NCI-H510A treated with DMSO at 0.1 percent for 48 hours (cell line): ENCODE measurements around the gene SYT11.
A peak's percentile ranks its signal among the peaks of the same experiment; 100 is the strongest.
"Not testable (repeated sequence)": the region's sequence is repeated elsewhere in the genome, so short reads cannot be mapped to it uniquely, and the experiment has no call there.

ENCODE experiments used
- DNase-seq: peaks from one replicate; lab custom pipeline; 2025; lab: John Stamatoyannopoulos, UW

The SYT11 gene

GRCh38 chr1:155899683-155900082 is 40.3 kb downstream of the SYT11 start:
- no peak for DNase-seq

DNA sequence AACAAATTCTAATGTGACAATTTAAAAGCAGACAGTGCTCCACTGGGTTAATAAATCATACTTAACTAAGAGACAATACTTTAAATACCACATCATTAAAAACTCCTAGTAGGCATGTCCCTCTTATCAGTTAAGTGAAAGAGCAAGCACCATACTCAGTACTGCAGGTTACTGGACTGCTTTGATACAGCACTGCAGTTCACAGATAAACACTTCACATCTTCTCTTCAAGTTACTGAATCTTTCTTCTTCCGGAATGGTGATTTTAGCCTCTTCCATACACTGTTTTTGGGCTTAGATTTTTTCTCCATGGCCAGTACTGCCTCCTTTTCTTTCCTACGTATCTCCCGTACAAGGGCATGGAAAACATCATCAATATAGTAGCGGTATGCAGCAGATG is 40.8 kb downstream of the SYT11 start:
- DNase-seq = no peak

DNA sequence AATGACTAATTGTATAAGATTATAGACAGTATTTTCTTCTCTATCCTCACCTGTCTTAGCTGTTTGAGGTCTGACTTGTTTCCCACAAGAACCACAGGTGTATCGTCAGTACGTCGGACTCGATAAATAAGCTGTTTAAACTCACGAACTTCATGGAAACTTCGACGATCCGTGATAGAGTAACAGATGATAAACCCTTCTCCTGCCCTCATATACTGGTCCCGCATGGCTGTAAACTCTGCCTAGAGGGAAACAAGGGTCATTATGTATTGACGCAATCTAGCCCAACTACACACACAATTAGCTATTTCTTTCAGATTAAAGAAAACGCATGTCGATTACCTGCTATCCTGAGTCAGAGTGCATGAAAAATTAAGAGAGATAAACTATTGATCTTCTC is 44.9 kb downstream of the SYT11 start:
- DNase-seq = no peak

GRCh38 chr1:155909894-155910293 is 50.5 kb downstream of the SYT11 start:
- no peak for DNase-seq

GRCh38 chr1:155910621-155911121 is 51.3 kb downstream of the SYT11 start:
- DNase-seq = peak; percentile 52

DNA sequence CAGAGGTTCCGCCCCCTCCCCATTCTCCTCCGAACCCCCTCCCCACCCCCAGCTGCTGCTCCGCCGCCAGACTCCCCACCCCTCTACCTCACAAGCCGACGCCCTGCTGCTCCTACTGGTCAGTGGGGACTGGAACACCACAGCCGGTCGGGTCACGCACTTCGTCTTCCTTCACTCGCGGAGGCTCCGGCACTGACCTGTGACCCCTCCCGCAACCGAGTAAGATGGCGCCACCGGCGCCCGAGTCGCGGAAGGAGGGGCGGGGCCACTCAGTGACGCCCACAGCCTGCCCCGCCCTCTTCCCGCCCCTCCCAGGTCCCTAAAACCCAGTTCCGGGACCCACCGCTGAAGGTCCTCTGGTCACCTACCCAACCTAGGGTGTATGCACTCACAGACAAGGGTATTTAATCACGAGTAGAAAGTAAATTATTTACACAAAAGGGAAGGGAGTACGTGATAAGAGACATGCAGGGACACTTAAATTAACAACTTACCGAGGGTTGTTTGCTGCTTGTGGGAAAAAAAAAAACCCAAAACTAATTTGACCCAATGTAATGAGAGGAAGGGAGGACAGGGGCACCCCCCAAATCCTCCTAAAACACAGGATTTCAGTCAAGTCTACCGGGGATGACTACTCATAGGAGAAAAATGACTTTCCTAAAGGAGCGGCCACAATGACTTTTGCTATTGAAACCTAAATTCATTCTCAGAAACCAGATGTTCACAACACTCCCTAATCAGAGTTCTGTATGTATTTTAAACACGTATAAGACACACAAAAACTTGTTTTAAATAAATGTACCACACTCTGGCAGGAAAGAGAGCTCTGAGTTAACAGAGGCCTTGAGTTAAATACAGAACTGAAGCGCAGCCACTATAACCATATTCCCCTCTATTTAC is 52.0 kb downstream of the SYT11 start, which contains the start of gene RIT1:
Gene RIT1 (minus strand): TSS at position 194 of the 900 bp plus-strand sequence. CDS start 588 bp downstream, outside the sequence.
- peak; percentile 63 for DNase-seq

- DNase-seq = no peak
Measured at GRCh38 chr1:155912056-155912536, 52.7 kb downstream of the SYT11 start.

DNA sequence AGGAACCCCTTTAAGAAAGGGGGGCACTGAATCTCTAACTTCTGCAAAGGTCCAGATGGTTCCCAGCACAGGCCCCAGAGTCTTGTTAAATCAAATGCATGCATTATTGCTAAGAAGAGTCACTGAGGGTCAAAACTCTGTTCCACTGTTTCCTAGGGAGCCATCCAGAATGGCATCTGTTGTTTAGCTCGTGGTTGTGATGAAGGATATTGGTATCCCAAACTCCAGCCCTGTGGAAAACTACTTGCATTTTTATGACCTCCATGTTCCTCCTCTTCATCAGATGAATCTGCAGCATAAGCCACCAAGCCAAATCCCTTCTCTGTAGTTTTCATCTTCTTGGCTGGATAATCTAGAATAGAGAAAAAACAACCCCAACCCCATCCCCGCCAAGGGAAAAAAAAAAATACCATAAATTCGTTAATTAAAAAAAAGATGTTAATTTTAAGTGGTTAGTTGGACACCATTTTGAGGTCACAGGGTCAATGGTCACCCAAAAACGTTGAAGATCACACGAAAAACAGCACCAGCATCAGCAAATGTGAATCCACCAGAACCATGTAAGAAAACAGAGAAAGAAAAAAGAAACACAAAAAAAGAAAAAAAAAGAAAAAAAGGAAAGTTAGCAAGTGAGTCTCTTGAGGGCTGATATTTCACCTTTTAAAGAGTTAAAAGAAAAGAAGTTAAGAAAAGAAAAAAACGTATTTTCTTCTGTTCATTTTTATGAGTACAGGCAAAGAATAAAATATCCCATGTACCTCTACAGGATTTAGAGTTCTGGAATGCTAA is 54.8 kb downstream of the SYT11 start:
- no peak for DNase-seq

DNA sequence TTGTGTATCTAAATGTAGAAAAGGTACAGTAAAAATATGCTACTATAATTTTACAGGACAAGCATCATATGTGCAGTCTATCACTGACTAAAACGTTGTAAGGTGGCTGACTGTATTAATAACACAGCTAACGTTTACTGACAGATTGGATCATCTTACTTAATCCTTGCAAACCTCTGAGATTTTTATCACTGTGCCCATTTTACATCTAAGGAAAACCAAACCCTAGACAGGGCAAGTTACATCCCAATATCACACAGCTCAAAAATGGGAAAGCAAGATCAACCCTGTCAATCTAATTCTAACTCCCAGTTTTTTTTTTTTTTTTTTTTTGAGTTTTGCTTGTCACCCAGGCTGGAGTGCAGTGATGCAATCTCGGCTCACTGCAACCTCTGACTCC is 59.3 kb downstream of the SYT11 start:
- no peak for DNase-seq

GRCh38 chr1:155919801-155920200 is 60.4 kb downstream of the SYT11 start:
- no peak for DNase-seq

DNA sequence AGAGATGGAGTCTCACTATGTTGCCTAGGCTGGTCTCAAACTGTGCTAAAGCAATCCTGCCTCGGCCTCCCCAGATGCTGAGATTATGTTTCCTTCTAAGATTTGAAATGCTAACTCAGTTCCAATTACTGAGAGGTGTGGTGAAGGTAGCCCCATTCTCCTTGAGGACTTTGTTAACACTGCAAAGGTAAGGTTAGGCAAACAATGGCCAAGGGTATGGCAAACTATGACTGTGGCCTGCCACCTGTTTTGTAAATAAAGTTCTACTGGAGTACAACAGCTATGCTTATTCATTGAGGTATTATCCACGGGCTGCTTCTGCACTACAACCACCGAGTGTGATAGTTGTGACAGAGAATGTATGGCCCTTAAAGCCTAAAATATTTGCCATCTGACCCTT is 61.4 kb downstream of the SYT11 start:
- DNase-seq = no peak

DNA sequence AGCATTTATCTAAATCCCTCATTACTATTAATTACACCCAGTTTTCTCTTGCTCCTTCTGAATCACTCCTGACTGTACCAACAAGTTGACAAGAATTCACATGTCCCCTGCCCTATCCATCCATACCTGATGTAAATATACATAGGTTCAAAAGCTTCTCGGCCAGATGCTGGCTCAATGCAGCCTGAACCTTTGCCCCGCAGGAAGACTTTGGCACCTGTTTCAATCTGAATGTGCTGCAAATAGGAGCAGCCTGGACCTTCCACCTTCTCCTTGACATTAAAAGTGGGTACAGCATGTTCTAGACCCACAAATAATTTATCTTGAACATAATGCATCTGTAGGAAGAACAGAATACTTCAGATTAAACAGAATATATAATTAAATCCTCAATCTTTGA is 66.1 kb downstream of the SYT11 start:
- DNase-seq = no peak

DNA sequence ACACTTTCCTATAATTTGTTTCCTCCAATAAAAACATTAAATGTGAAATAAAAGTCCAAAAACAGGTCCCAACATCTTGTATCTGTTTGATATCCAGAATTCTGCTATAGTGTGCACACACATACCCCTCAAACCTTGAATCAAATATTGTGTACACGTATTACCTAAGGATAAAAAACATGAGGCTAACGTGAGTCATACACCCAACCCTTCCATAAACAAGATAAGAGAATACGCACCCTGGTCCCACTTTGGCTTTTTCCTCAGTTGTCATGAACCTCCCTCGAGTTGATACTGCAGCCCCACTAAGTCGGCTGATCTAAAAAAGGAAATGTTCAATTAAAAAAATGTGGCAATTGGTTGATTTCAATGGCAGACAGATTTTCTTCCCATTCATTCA is 69.7 kb downstream of the SYT11 start:
- no peak for DNase-seq

DNA sequence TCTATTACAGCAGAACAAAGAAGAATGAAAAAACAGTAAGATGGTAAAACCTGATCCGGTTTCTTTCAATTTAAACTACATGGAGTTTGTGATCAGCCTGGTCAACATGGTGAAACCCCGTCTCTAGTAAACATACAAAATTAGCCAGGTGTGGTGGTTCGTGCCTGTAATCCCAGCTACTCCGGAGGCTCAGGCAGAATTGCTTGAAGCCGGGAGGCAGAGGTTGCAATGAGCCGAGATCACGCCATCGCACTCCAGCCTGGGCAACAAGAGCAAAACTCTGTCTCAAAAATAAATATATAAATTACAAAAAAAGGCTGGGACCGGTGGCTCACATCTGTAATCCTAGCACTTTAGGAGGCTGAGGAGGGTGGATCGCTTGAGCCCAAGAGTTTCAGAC is 71.4 kb downstream of the SYT11 start:
- DNase-seq = not testable (repeated sequence)

- DNase-seq = no peak
Measured at GRCh38 chr1:155931332-155932038, 72.1 kb downstream of the SYT11 start.

DNA sequence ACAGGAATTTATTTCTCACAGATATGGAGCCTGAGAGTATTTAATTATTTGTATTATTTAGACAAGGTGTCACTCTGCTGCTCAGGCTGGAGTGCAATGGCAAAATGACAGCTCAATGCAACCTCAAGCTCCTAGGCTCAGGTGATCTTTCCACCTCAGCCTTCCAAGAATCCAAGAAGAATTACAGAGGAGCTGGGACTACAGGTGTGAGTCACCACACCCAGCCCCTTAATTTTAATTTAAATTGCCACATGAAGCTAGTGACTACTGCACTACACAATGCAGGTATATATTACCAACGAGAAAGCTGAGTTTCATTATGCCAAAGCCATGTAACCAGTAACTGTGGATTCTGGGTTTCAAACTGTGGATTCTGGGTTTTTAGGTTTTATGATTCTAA is 72.7 kb downstream of the SYT11 start:
- no peak for DNase-seq

- DNase-seq = no peak
Measured at GRCh38 chr1:155932487-155932886, 73.1 kb downstream of the SYT11 start.

DNA sequence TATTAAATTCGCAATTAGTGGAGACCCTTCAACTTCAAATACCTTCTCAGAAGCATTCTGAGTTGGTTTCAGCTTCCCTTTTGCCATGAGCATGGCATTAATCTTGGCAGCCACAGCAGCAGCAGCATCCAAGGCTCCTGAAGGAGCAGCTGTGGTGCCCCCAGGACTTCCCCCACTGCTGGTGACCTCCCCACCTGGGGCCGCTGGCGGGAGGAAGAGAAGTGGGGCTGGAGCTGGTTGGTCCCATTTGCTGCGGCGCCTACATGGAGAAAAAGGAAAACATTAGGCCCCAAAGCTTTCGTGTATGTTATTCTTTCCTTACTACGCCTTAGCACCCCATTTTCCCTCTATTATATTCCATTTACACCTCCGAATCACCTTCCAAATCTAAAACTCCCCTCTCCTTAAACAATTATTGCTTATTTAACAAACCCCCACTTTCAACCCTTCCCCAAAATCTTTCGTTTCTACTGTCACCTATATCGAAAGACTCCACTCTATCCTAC is 74.3 kb downstream of the SYT11 start:
- no peak for DNase-seq

GRCh38 chr1:155934097-155934935 is 74.9 kb downstream of the SYT11 start, which contains the start of gene KHDC4:
TSS of gene KHDC4 (minus strand) at chr1:155934413. CDS start at chr1:155934373, 40 bp downstream.
- DNase-seq = peak; percentile 98
